Peyer's patch (tissue), 4 donors: Measurements from ENCODE around the gene ANKS6.

Source experiments
- CTCF ChIP-seq, 6 experiments: fragments of 450-650 bp in 4 of 6; fragments of 200-600 bp in 2 of 6; sonication (generic) in 1 of 6; IDR thresholded peaks; one replicate each; pipeline ENCODE4 v1.5.1; 2017 to 2019; ENCODE audit warnings: antibody characterized with exemption in 6 of 6, mild to moderate bottlenecking in 3 of 6, moderate library complexity in 1 of 6
- POLR2A ChIP-seq, 2 donors: fragments of 450-650 bp; IDR thresholded peaks; one replicate each; pipeline ENCODE4 v1.5.1; 2017; ENCODE audit warnings: antibody characterized with exemption in 2 of 2, mild to moderate bottlenecking in 2 of 2, moderate library complexity in 2 of 2

- TF ChIP-seq POLR2A (IDR thresholded peaks at IDR 0.05) (no peak), CTCF (IDR thresholded peaks at IDR 0.05) (peak in 2 of 6 experiments; percentile 2 to 31)
Measured at GRCh38 chr9:98707166-98708102, 88.9 kb downstream of the ANKS6 start.
